Measurements from ENCODE around the gene PCDHGA12. TPM values are rescaled to one million over a fixed set of nuclear protein-coding genes. Genes with fewer than 3 reads are reported as not detected.

Gene PCDHGA12
- not detected for total RNA-seq

DNA sequence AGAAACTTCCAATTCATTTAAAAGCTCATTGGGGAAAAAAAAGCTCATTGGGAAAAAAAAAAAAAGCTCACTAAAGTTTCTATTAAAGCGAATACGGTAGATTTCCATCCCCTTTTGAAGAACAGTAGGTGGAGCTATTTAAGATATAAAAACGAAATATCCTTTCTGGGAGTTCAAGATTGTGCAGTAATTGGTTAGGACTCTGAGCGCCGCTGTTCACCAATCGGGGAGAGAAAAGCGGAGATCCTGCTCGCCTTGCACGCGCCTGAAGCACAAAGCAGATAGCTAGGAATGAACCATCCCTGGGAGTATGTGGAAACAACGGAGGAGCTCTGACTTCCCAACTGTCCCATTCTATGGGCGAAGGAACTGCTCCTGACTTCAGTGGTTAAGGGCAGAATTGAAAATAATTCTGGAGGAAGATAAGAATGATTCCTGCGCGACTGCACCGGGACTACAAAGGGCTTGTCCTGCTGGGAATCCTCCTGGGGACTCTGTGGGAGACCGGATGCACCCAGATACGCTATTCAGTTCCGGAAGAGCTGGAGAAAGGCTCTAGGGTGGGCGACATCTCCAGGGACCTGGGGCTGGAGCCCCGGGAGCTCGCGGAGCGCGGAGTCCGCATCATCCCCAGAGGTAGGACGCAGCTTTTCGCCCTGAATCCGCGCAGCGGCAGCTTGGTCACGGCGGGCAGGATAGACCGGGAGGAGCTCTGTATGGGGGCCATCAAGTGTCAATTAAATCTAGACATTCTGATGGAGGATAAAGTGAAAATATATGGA lies at the start of gene PCDHGA12:
Gene PCDHGA12 (plus strand): TSS at position 176 of the 782 bp plus-strand sequence. CDS start 253 bp downstream, at position 429.

DNA sequence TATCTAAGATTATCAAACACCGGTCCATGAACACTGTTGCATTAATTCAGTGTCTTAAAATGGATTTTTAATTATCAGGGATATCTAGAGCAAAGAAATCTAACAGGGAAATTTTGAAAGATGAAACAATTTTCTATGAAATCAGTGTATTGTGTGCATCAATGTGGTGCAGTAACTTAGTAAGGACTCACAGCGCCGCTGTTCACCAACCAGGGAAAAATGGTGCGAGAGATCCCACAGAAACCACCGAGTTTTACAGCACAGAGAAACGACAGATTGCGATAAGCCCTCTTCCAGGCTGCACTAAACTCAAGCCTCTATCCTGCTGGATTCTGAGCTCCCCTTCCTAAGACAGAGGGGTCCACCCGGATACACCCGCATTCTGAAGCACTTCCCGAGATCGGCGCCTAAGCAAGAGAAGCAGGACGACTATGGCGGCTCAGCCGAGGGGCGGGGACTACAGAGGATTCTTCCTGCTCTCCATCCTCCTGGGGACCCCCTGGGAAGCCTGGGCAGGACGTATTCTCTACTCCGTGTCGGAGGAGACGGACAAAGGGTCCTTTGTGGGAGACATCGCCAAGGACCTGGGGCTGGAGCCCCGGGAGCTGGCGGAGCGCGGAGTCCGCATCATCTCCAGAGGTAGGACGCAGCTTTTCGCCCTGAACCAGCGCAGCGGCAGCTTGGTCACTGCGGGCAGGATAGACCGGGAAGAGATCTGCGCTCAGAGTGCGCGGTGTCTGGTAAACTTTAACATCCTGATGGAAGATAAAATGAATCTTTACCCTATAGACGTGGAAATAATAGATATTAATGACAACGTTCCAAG lies 47.6 kb upstream of the PCDHGA12 start, which contains the start of gene PCDHGA7:
Gene PCDHGA7 (plus strand): TSS at position 274 of the 826 bp plus-strand sequence. CDS start 158 bp downstream, at position 432.

DNA sequence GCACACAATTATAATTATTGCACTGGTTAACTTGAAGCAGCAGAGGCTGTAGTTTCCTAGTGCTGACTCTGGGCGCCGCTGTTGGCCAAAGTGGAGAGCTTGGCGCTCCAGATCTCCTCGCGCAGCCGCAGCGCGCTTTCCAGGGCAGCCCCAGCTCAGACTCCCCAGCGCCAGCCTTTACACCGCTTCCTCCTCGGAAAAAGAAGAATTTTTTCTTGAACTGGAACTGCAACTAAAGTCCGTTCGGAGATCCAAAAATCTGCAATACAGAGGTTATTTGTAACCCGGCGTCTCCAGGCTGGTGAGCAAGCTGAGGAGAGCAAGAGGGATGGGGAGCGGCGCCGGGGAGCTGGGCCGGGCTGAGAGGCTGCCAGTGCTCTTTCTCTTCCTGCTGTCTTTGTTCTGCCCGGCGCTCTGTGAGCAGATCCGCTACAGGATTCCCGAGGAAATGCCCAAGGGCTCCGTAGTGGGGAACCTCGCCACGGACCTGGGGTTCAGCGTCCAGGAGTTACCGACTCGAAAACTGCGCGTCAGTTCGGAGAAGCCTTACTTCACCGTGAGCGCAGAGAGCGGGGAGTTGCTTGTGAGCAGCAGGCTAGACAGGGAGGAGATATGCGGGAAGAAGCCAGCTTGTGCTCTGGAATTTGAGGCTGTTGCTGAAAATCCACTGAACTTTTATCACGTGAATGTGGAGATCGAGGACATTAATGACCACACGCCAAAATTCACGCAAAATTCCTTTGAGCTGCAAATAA lies 42.6 kb upstream of the PCDHGA12 start, which contains the start of gene PCDHGB4:
Gene PCDHGB4 (plus strand): TSS at position 142 of the 755 bp plus-strand sequence. CDS start 187 bp downstream, at position 329.

DNA sequence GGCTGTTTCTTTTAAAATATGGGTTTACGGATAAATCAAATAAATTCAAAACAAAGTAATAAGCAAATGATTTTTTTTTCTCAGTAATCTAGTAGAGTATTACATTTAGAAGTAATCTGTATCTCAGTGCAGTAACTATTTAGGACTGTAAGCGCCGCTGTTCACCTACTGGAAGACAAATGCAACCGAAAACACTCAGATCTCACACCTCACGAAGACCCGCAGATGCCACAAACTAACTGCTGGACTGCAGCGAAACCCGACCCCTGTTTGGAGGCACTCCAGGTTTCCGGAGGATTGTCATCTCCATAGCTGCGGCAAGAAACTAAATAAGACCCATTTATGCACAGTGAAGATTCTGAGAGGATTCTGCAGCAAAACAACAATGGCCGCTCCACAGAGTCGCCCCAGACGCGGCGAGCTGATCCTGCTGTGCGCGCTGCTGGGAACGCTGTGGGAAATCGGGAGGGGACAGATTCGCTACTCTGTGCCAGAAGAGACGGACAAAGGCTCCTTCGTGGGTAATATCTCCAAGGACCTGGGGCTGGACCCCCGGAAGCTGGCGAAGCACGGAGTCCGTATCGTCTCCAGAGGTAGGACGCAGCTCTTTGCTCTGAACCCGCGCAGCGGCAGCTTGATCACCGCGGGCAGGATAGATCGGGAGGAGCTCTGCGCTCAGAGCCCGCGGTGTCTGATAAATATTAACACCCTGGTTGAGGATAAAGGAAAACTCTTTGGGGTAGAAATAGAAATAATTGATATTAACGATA lies 37.7 kb upstream of the PCDHGA12 start, which contains the start of gene PCDHGA8:
Gene PCDHGA8 (plus strand): TSS at position 205 of the 770 bp plus-strand sequence. CDS start 181 bp downstream, at position 386.

DNA sequence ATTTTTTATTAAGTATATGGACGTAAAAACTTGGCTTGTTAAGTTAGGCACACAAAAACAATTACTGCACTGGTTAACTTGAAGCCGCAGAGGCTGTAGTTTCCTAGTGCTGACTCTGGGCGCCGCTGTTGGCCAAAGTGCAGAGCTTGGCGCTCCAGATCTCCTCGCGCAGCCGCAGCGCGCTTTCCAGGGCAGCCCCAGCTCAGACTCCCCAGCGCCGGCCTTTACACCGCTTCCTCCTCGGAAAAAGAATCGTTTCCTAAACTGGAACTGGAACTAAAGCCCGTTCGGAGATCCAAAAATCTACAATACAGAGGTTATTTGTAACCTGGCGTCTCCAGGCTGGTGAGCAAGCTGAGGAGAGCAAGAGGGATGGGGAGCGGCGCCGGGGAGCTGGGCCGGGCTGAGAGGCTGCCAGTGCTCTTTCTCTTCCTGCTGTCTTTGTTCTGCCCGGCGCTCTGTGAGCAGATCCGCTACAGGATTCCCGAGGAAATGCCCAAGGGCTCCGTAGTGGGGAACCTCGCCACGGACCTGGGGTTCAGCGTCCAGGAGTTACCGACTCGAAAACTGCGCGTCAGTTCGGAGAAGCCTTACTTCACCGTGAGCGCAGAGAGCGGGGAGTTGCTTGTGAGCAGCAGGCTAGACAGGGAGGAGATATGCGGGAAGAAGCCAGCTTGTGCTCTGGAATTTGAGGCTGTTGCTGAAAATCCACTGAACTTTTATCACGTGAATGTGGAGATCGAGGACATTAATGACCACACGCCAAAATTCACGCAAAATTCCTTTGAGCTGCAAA lies 32.4 kb upstream of the PCDHGA12 start, which contains the start of gene PCDHGB5:
Gene PCDHGB5 (plus strand): TSS at position 192 of the 796 bp plus-strand sequence. CDS start 181 bp downstream, at position 373.

DNA sequence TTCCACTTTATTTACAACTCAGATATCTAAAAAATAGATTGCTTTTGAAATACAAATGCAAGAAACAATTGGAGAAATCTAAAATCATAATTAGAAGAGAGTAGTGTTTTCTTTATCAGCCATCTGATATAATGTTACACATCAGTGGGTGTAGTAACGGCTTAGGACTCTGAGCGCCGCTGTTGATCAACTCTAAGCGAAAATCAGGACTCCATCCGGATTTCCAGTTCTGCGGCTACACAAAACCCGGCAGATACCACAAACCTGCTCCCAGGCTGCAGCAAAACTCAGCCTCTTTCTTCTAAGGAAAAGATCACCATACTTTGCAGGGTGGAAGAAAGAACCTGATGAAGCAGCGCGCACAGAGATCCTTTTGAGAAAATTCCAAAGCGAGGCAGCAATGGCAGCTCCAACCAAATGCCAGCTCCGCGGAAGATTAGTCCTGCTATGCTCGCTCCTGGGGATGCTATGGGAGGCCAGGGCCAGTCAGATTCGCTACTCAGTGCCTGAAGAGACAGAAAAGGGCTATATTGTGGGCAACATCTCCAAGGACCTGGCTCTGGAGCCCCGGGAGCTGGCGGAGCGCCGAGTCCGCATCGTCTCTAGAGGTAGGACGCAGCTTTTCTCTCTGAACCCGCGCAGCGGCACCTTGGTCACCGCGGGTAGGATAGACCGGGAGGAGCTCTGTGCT lies 27.6 kb upstream of the PCDHGA12 start, which contains the start of gene PCDHGA9:
Gene PCDHGA9 (plus strand): TSS at position 226 of the 691 bp plus-strand sequence. CDS start 175 bp downstream, at position 401.

DNA sequence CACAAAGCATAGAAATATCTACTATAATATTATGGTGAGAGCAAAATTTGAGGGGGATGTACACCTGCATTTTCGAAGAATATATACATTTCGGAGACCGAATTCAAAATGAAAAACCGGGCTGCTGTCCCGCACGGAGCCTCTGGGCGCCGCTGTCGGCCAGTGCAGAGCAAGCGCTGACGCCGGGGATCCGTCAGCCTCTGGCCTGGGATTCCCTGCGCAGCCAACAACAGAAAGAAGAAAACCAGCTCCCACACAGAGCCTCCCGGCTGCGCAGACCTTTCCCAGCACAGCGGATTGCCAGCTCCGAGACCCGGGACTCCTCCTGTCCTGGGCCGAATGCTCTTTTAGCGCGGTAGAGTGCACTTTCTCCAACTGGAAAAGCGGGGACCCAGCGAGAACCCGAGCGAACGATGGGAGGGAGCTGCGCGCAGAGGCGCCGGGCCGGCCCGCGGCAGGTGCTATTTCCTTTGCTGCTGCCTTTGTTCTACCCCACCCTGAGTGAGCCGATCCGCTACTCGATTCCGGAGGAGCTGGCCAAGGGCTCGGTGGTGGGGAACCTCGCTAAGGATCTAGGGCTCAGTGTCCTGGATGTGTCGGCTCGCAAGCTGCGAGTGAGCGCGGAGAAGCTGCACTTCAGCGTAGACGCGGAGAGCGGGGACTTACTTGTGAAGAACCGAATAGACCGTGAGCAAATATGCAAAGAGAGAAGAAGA lies 22.4 kb upstream of the PCDHGA12 start, which contains the start of gene PCDHGB6:
Gene PCDHGB6 (plus strand): TSS at position 232 of the 716 bp plus-strand sequence. CDS start 182 bp downstream, at position 414.

DNA sequence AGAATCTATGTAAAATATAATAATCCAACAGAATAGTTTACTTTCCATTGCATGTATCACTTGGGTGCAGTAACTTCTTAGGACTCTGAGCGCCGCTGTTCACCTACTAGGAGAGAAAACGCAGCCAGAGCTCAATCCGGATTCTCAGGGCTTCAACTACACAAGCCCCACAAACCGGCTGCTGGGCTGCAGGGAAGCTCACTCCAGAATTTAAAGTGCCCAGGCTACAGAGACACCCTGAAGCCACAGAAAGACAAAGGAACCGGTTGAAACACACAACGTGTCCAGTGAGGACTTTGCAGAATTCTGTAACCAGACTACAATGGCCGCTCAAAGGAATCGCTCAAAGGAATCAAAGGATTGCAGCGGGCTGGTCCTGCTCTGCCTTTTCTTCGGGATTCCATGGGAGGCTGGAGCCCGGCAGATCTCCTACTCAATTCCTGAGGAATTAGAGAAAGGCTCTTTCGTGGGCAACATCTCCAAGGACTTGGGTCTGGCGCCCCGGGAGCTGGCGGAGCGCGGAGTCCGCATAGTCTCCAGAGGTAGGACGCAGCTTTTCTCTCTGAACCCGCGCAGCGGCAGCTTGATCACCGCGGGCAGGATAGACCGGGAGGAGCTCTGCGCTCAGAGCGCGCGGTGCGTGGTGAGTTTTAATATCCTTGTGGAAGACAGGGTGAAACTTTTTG lies 17.3 kb upstream of the PCDHGA12 start, which contains the start of gene PCDHGA10:
Gene PCDHGA10 (plus strand): TSS at position 134 of the 686 bp plus-strand sequence. CDS start 189 bp downstream, at position 323.

DNA sequence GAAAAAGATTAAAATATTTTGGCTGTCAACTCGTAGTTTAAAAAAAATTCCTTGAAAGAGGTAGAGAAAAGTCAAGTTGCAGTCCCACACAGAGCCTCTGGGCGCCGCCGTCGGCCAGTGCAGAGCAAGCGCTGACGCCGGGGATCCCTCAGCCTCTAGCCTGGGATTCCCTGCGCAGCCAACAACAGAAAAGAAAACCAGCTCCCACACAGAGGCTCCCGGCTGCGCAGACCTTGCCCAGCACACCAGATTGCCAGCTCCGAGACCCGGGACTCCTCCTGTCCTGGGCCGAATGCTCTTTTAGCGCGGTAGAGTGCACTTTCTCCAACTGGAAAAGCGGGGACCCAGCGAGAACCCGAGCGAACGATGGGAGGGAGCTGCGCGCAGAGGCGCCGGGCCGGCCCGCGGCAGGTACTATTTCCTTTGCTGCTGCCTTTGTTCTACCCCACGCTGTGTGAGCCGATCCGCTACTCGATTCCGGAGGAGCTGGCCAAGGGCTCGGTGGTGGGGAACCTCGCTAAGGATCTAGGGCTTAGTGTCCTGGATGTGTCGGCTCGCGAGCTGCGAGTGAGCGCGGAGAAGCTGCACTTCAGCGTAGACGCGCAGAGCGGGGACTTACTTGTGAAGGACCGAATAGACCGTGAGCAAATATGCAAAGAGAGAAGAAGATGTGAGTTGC lies 12.7 kb upstream of the PCDHGA12 start, which contains the start of gene PCDHGB7:
Gene PCDHGB7 (plus strand): TSS at position 184 of the 679 bp plus-strand sequence. CDS start 183 bp downstream, at position 367.

DNA sequence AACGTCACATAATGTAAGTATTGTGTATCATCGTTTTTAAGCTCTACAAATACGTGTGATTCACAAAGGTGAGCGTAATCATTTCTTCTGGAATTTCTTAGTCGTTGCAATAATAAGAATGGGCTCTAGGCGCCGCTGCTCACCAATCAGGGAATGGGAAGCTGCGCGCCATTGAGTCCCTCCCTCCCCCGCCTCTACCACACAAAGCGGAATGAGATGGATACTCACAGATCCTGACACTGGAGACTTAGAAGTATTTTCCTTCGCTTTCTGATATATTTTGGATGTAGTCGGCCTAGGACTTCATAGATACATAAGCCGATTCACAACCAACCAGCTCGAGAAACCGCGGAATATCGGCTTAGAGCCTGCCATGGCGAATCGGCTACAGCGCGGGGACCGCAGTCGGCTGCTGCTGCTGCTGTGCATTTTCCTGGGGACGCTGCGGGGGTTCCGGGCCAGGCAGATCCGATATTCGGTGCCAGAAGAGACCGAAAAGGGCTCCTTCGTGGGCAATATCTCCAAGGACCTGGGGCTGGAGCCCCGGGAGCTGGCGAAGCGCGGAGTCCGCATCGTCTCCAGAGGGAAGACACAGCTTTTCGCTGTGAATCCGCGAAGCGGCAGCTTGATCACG lies 9.3 kb upstream of the PCDHGA12 start, which contains the start of gene PCDHGA11:
Gene PCDHGA11 (plus strand): TSS at position 197 of the 634 bp plus-strand sequence. CDS start 177 bp downstream, at position 374.

DNA sequence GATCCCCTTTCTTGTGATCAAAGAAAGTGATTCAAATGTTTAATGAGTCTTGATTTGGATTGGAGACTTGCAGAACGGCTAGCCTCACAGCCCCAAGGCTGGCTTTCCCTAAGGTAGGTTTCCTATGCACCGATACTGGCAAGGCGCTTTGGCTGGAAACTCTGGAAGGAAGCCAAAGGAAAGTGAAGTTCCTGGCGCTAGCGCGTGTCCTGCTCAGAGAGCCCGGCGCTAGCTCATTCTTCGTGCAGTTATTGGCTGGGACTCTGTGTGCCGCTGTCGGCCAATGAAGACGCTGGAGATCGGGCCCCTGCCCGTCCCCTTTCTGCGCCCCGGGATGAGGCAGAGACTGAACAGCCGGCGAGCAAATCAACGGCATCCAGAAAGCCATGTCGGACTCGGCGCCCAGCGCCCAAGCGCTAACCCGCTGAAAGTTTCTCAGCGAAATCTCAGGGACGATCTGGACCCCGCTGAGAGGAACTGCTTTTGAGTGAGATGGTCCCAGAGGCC lies 45.4 kb downstream of the PCDHGA12 start, which contains the start of gene PCDHGC3:
Gene PCDHGC3 (plus strand): TSS at position 342 of the 507 bp plus-strand sequence. CDS start 151 bp downstream, at position 493.

Other genes with a start within 250 kb of the PCDHGA12 start
- gene PCDHB16, start 248.1 kb upstream of the PCDHGA12 start, total RNA-seq, result not detected
- not detected for gene PCDHB9, start 243.3 kb upstream of the PCDHGA12 start, total RNA-seq
- not detected for gene PCDHB10, start 238.2 kb upstream of the PCDHGA12 start, total RNA-seq
- gene PCDHB11, start 230.9 kb upstream of the PCDHGA12 start, total RNA-seq, result not detected
- not detected for gene PCDHB12, start 221.8 kb upstream of the PCDHGA12 start, total RNA-seq
- gene PCDHB13, start 216.6 kb upstream of the PCDHGA12 start, total RNA-seq, result not detected
- gene PCDHB14, start 207.2 kb upstream of the PCDHGA12 start, total RNA-seq, result not detected
- gene PCDHB15, start 185.1 kb upstream of the PCDHGA12 start, total RNA-seq, result not detected
- gene SLC25A2, start 126.5 kb upstream of the PCDHGA12 start, total RNA-seq, result 1 to 10 TPM in 1 of 2 experiments, under 1 TPM in 1; 0.45 to 1.1 TPM
- 10 to 100 TPM; 73.2 to 73.7 TPM for gene TAF7, start 109.7 kb upstream of the PCDHGA12 start, total RNA-seq
- not detected for gene PCDHGA1, start 100.0 kb upstream of the PCDHGA12 start, total RNA-seq
- gene PCDHGA2, start 91.7 kb upstream of the PCDHGA12 start, total RNA-seq, result not detected
- gene PCDHGA3, start 86.7 kb upstream of the PCDHGA12 start, total RNA-seq, result not detected
- gene PCDHGB1, start 80.4 kb upstream of the PCDHGA12 start, total RNA-seq, result not detected
- under 1 TPM; 0.10 to 0.14 TPM for gene PCDHGA4, start 75.5 kb upstream of the PCDHGA12 start, total RNA-seq
- gene PCDHGB2, start 70.5 kb upstream of the PCDHGA12 start, total RNA-seq, result under 1 TPM in 1 of 2 experiments, not detected in 1; 0.12 TPM
- gene PCDHGA5, start 66.3 kb upstream of the PCDHGA12 start, total RNA-seq, result not detected
- under 1 TPM; 0.10 to 0.14 TPM for gene PCDHGB3, start 60.3 kb upstream of the PCDHGA12 start, total RNA-seq
- gene PCDHGA6, start 56.6 kb upstream of the PCDHGA12 start, total RNA-seq, result under 1 TPM; 0.10 to 0.12 TPM
- not detected for gene PCDHGA7, start 47.8 kb upstream of the PCDHGA12 start, total RNA-seq
- gene PCDHGB4, start 42.8 kb upstream of the PCDHGA12 start, total RNA-seq, result not detected
- gene PCDHGA8, start 37.9 kb upstream of the PCDHGA12 start, total RNA-seq, result under 1 TPM in 1 of 2 experiments, not detected in 1; 0.05 TPM
- under 1 TPM in 1 of 2 experiments, not detected in 1; 0.08 TPM for gene PCDHGB5, start 32.6 kb upstream of the PCDHGA12 start, total RNA-seq
- under 1 TPM in 1 of 2 experiments, not detected in 1; 0.08 TPM for gene PCDHGA9, start 27.7 kb upstream of the PCDHGA12 start, total RNA-seq
- gene PCDHGB6, start 22.5 kb upstream of the PCDHGA12 start, total RNA-seq, result under 1 TPM in 1 of 2 experiments, not detected in 1; 0.05 TPM
- under 1 TPM; 0.05 TPM for gene PCDHGA10, start 17.5 kb upstream of the PCDHGA12 start, total RNA-seq
- under 1 TPM in 1 of 2 experiments, not detected in 1; 0.08 TPM for gene PCDHGB7, start 12.8 kb upstream of the PCDHGA12 start, total RNA-seq
- under 1 TPM in 1 of 2 experiments, not detected in 1; 0.05 TPM for gene PCDHGA11, start 9.5 kb upstream of the PCDHGA12 start, total RNA-seq
- gene PCDHGC3, start 45.5 kb downstream of the PCDHGA12 start, total RNA-seq, result not detected
- not detected for gene PCDHGC4, start 54.5 kb downstream of the PCDHGA12 start, total RNA-seq
- not detected for gene PCDHGC5, start 58.6 kb downstream of the PCDHGA12 start, total RNA-seq
- 100 to 1,000 TPM; 245 to 254 TPM for gene DIAPH1, start 188.5 kb downstream of the PCDHGA12 start, total RNA-seq
- 10 to 100 TPM; 67.0 to 69.4 TPM for gene HDAC3, start 206.3 kb downstream of the PCDHGA12 start, total RNA-seq
- gene RELL2, start 206.5 kb downstream of the PCDHGA12 start, total RNA-seq, result 10 to 100 TPM; 22.9 to 25.3 TPM
- 10 to 100 TPM; 61.7 to 64.8 TPM for gene FCHSD1, start 220.9 kb downstream of the PCDHGA12 start, total RNA-seq